HG02588 (cell line): Measurements from ENCODE around the gene PRR5L.
"Not testable (repeated sequence)": the region's sequence is repeated elsewhere in the genome, so short reads cannot be mapped to it uniquely, and the experiment has no call there.

ENCODE experiments used
- ATAC-seq: cut with Tn5 transposase; IDR thresholded peaks from one replicate; pipeline ENCODE4 v1.9.1; 2021; ENCODE audit warnings: mild to moderate bottlenecking, moderate library complexity; ENCODE audit not compliant: unreplicated experiment

PRR5L gene

GRCh38 chr11:36455658-36456111 lies 159.6 kb downstream of the PRR5L start:
- ATAC-seq = no peak

- ATAC-seq = no peak
Measured at GRCh38 chr11:36456156-36456555, 160.1 kb downstream of the PRR5L start.

- ATAC-seq = no peak
Measured at GRCh38 chr11:36458129-36458915, 162.2 kb downstream of the PRR5L start.

- ATAC-seq = no peak
Measured at GRCh38 chr11:36459046-36459445, 163.0 kb downstream of the PRR5L start.

- ATAC-seq = no peak
Measured at GRCh38 chr11:36460220-36460619, 164.1 kb downstream of the PRR5L start.

GRCh38 chr11:36462321-36462720 lies 166.2 kb downstream of the PRR5L start:
- no peak for ATAC-seq

- ATAC-seq = no peak
Measured at GRCh38 chr11:36463781-36464180, 167.7 kb downstream of the PRR5L start.

GRCh38 chr11:36464720-36465119 lies 168.6 kb downstream of the PRR5L start:
- no peak for ATAC-seq

GRCh38 chr11:36465449-36466163 lies 169.5 kb downstream of the PRR5L start:
- ATAC-seq = no peak

GRCh38 chr11:36467012-36467411 lies 170.9 kb downstream of the PRR5L start:
- no peak for ATAC-seq

- ATAC-seq = no peak
Measured at GRCh38 chr11:36467916-36468315, 171.8 kb downstream of the PRR5L start.

GRCh38 chr11:36469063-36469462 lies 173.0 kb downstream of the PRR5L start:
- ATAC-seq = no peak

GRCh38 chr11:36469881-36470802 lies 174.1 kb downstream of the PRR5L start:
- ATAC-seq = no peak

- ATAC-seq = no peak
Measured at GRCh38 chr11:36471577-36471976, 175.5 kb downstream of the PRR5L start.

GRCh38 chr11:36475192-36475591 lies 179.1 kb downstream of the PRR5L start:
- no peak for ATAC-seq

- ATAC-seq = no peak
Measured at GRCh38 chr11:36478700-36479329, 182.7 kb downstream of the PRR5L start.

- no peak for ATAC-seq
Measured at GRCh38 chr11:36480833-36481232, 184.7 kb downstream of the PRR5L start.

- ATAC-seq = not testable (repeated sequence)
Measured at GRCh38 chr11:36483042-36483441, 187.0 kb downstream of the PRR5L start.

- ATAC-seq = no peak
Measured at GRCh38 chr11:36485298-36486002, 189.4 kb downstream of the PRR5L start.

GRCh38 chr11:36487619-36488018 lies 191.5 kb downstream of the PRR5L start:
- ATAC-seq = no peak
